NCI-H2227 treated with DMSO at 0.1 percent for 48 hours (cell line): ENCODE results near the gene LSAMP.

Experiments
- DNase-seq: peaks from one replicate; lab custom pipeline; 2025; lab: John Stamatoyannopoulos, UW

The LSAMP gene

DNA sequence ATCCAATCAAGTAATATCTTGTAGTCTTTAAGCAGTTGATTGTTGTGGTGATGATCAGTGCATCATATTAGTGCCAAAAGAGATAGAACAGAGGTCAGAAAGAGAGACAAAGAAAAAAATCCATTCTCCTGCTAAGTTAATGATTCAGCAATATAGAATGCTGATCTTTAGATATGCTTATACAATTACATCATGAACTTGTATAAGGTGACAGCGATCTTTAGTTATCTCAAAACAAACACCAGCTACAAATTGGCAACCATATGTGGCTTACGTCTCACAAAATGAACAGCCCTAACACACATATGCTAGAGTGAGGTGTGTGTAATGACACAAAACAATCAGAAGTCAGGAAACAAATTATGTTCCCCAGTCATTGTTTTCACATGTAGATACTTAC, 12.5 kb downstream of the LSAMP start:
- DNase-seq: no peak

DNA sequence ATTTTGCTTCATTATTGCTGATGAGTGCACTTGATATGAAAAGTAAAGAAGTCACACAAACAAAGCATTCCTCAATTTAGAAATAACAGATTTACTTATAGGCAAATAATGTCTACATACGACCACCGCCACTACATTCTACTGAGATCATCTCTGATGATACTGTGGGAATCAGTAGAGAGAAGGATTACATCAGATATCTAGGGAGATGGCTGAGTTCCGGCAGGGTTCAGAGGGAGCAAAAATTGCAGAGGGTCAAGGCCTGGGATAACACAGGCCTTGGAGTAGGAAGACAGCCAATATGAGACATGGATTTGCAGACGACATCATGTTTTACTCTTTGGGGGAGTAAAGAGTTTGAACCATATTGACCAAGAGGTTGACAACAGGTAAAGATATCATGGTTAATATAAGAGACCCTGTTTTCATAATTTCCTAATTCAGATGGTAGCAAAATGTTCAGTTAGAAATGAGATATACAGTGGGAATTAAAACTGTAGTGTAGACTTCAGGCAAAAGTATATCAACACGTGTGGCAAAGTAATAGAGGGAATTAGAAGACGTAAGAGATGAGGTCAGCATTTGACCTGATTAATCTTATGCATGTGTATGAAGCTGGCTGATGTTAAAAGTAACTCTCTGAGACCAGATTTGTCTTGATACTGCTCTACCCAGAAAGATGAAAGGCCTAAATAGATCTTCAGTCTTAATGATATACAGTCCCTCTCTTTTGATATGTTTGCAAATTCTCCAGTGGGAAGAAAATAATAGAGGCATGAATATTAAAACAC, 15.6 kb downstream of the LSAMP start:
- no peak for DNase-seq

GRCh38 chr3:116426036-116426435, 19.3 kb downstream of the LSAMP start:
- no peak for DNase-seq

GRCh38 chr3:116425126-116425525, 20.2 kb downstream of the LSAMP start:
- DNase-seq: no peak

- DNase-seq: no peak
Observed at GRCh38 chr3:116423945-116424344, 21.3 kb downstream of the LSAMP start.

DNA sequence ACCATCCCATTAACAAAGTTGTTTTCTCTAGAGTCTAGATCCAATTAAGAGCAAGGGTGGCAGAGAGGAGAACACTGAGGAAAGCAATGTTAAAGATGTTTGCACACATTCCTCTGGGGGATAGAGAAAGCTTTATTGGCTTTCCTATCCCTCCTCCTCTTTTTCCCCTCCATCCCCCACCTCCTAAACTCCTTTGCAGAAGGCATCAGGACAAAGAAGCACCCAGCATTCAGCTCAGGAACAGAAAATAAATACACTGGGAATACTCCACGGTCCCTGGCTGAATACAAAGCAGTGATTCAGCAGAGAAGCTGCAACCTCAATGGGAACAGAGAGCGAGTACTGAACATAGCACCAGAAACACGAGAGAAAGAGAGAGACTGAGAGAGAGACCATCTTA, 21.9 kb downstream of the LSAMP start:
- no peak for DNase-seq

DNA sequence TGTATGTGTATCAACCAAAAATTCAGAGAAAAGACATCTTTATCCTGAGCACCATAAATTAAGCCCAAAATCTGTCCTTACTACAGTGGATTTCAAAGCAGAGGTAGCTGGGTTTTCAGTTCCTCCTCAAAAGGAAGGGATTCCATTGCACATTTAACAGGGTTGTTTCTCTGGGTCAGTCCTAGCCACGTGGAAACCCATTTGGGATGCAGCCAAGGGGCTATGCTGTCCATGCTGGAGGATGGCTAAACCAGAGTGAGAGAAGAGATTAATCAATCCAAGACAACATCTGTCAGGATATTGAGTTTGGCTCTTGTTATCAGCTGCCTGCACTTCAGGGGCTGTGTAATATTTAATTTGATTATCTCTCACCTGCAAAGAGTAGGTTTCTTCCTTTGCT, 28.1 kb downstream of the LSAMP start:
- no peak for DNase-seq

GRCh38 chr3:116413319-116413718, 32.0 kb downstream of the LSAMP start:
- no peak for DNase-seq

DNA sequence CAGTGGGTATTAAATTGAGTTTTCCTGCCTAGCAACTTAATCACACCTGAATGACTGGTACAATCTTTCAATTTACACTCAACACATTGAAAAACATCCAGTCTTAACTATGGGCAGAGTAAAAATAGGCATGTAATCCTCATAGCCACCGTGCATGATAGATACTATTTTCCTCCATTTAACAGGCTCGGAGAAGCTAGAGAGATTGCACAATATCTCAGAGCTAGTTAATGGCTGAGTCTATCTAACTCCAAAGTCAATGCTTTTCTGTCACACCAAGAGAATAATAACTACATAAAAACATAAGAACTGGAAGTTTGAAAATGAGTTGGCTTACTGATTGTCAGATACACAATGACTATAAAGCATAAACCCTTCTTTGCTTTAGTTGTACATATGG, 36.8 kb downstream of the LSAMP start:
- no peak for DNase-seq

GRCh38 chr3:116405231-116405630, 40.1 kb downstream of the LSAMP start:
- DNase-seq: no peak

DNA sequence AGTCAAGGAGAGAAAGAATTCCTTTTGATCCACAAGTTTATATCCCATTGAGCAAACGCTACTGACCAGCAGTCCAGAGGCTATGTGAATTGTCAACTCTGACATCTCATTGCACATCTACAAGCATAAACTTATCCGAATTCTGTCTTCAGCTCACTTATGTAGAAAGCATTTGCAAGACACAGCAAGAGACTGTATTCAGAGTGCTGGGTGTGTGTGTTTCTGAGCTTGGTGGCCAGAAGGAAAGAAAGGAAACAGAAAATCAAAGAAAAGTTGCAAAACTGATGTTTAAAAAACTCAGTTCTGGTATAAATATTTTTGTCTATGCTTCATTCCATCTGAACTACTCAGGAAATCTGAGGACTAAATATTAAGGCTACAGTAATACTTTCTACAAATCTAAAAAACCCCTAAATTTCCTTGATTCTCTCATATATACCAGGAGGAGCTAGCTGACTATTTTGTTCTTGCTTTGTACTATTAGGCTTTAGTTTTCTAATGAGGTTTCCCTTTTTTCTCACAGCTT, 45.5 kb downstream of the LSAMP start:
- no peak for DNase-seq

- DNase-seq: peak; percentile 44
Observed at GRCh38 chr3:116394365-116394764, 50.9 kb downstream of the LSAMP start.

DNA sequence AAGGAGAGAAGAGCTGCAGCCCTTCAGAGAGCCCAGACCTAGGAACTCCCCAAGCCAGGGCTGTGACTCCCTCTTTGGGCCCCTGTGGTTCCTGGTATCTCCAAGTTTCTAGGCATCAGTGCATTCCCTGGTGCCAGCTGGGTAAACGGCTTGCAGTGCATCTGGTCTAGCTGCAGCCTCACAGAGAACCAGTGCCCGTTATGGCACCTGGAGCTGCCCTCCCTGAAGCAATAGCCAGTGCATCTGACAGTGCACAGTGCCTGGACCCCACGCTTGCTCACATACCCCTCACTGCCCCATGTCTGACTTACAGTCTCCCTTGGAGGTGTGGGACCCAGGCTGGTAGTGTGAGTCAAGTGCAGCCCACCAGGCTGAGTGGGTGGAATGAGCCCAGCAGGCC, 52.1 kb downstream of the LSAMP start:
- no peak for DNase-seq

DNA sequence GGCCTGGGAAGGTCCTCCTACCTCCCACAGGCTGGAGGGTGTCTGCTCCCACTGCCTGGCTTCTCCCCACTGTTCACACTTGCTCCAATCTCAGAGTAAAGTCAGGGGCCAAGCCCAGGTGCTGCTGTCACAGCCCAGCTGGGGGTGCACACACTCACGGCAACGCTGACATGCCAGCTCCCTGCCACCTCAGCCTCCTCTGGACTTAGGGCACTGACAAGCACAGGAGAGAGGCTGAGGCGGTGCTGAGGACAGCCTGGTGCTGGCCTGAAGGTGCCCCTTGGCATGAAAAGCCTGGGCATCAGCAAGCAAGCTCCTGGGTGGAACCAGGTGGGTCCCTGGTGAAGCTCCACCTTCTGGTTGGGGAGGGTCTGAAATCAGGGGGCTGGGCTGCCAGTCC, 53.0 kb downstream of the LSAMP start:
- DNase-seq: no peak

DNA sequence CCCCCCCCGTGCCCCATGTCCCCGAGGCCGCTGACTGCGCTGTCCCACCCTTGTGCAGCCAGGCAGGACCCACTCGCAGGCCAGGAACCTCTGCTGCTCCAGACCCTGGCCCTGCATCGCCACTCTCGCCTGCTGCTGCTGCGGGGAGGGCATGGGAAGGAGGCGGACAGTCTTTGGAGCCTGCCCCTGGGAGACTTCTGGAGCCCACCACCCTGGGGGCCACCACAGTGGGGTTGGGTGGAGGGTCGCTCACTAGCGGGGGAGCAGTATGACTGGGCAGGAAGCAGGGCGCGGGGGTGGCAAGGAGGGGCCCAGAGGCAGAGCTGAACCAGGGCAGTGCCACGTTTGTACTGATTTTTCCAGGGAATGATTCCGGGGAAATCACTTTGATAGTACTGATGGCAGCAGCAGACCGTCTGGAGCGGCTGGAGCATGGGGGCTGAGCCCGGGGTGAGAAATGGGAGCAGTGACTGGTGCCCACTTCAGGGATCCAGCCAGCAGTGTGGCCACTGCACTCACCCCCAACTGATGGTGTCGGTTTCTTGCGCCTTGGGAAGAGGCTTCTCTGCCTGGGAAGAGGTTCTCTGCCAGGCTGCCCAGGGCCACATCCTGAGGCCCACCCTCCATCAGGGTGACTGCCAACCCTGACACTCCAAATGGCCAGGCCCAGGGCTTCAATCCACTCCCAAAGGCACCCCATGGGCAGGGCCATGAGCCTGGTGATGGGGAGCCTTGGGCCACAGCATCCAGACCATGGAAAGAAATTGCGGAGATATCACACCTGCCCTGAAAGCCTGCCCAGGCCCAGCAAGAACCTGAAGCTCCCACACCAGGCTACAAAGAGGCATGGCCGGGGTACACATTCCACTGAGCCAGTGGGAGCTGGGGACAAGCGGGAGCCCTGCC, 53.7 kb downstream of the LSAMP start:
- no peak for DNase-seq

- DNase-seq: no peak
Observed at GRCh38 chr3:116390318-116390717, 55.0 kb downstream of the LSAMP start.

DNA sequence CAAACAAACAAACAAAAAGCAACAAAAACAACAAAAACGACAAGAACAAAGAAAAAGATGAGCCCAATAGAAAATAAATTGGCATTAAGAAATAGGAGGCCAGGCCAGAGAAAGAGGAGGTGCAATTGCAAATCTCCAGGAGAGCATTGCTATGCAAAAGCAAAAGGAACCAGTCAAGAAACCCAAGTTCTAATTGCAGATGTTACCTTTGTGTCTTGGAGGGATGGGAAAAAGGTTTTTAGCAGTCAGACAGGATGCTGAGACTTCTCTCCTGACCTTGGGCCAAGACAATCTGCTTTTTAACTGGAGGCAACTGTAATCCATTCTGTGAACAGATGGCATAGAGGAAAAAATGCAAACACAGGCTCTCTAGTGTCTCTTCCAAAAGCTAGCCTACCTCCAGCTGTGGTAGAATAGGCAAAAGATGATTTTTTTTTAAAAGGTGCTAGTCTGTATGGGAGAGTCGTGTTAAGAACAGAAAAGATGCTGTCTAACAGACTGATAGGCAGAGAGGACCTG, 56.4 kb downstream of the LSAMP start:
- DNase-seq: no peak

GRCh38 chr3:116386168-116386567, 59.1 kb downstream of the LSAMP start:
- no peak for DNase-seq

- no peak for DNase-seq
Observed at GRCh38 chr3:116384717-116385116, 60.6 kb downstream of the LSAMP start.

- DNase-seq: no peak
Observed at GRCh38 chr3:116378077-116378476, 67.2 kb downstream of the LSAMP start.

DNA sequence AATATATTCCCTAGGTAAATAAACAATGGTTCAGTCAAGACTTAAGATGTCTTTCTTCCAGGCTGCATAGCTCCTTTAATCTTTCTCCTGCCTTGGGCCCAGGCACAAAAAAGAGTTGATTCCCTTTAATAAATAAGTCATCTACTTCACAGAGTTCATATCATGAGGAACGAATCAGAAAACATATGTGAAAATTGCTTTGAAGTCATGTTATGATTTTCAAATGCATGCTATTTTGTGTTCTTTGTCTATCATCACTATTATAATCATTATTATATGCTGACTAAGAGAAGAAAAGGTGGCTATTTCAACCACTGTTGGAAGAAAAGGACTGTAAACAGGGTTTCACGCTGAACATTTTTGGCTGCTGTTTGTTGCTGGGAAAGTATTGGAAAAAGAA, 70.4 kb downstream of the LSAMP start:
- no peak for DNase-seq

DNA sequence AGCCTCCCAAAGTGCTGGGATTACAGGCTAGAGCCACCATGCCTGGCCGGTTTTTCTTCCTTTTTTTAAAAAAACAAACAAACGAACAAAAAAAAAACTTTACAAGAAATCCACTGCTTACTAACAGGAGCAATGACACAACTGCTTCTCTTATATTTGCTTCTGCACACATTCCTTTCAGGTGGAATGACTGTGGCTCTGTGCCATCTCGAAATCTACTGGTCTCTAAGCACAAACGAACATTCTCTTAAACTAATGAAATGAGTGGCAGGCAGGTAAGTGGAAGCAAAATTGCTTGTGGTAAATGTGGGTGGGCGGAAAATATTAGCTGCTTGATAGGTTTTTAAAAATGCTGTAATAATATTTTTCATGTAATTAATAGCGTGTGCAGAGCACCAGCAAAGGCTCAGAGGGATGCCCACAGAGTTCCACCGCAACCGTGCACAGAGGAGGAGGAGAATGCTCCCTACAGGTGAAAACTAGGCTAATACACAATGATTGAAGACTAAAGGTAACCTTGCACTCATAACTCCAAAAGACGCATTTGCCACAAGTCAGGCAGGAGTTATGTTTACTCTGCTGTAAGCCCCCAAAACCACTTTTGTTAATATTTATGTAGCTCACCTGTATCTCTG, 77.4 kb downstream of the LSAMP start:
- DNase-seq: no peak
